ENCODE results near the gene CYTH1.
"Not testable (repeated sequence)": the region's sequence is repeated elsewhere in the genome, so short reads cannot be mapped to it uniquely, and the experiment has no call there.

The CYTH1 gene

GRCh38 chr17:78753316-78754250 lies 28.5 kb downstream of the CYTH1 start:
- DNase-seq, result no peak

DNA sequence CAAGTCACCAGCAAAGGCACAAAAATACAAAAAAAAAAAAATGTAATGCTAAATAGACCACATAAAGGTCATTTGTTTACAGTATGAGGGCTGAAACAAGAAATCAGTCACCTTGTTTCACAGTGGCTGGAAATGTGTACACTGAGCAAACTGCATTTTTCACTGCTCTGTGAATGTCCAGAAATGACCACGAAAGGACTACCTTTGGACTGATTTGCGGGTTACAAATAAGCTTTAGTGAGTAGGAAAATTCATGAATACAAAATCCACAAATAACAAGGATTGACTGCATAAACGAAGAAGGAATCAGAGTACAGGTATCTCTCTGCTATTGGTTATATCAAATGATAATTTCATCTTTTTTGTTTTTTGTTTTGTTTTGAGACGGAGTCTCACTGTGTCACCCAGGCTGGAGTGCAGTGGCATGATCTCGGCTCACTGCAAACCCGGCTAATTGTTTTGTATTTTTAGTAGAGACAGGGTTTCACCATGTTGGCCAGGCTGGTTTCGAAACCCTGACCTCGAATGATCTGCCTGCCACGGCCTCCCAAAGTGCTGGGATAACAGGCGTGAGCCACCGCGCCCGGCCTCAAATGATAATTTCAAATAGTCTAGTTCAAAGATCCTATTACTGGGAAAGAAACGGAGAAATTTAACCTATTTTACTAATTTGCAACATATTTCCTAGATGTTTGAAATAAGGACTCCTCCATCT lies 30.5 kb downstream of the CYTH1 start:
- no peak for DNase-seq

DNA sequence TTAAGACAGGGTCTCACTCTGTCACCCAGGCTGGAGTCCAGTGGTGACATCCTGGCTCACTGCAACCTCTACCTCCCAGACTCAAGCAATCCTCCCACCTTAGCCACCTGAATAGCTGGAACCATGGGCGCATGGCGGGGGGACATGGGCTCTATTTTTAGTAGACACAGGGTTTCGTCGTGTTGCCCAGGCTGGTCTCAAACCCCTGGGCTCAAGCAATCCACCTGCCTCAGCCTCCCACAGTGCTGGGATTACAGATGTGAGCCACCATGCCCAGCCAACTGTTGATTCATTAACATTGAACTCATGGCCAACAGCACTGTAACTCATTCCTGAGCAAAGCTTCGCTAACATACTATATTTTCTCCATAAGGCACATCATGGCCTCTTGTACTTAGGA lies 31.1 kb downstream of the CYTH1 start:
- not testable (repeated sequence) for DNase-seq

DNA sequence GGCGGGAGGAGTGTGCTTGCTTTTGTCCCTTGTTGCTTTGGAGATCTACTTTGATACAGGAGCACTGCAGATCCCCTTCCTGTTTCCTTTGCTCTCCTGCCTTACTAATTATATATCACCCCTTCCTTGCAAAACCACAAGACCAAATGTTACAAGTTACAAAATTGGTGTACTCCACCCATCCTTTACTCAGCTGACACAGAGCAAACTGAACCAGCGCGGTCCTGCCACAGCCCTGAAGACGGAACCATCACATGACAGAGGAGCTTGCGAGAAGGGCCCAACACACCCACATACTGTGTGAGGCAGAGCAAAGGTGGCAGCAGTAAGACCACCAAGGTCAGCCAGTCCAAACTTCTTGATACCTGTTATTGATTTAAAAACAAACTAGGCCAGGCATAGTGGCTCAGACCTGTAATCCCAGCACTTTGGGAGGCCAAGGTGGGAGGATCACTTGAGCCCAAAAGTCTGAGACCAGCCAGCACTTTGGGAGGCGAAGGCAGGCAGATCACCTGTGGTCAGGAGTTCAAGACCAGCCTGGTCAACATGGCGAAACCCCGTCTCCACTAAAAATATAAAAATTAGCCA lies 33.2 kb downstream of the CYTH1 start:
- no peak for DNase-seq

GRCh38 chr17:78748048-78748729 lies 33.9 kb downstream of the CYTH1 start:
- DNase-seq, result no peak

GRCh38 chr17:78747488-78747887 lies 34.6 kb downstream of the CYTH1 start:
- no peak for DNase-seq

GRCh38 chr17:78746949-78747269 lies 35.2 kb downstream of the CYTH1 start:
- no peak for DNase-seq

DNA sequence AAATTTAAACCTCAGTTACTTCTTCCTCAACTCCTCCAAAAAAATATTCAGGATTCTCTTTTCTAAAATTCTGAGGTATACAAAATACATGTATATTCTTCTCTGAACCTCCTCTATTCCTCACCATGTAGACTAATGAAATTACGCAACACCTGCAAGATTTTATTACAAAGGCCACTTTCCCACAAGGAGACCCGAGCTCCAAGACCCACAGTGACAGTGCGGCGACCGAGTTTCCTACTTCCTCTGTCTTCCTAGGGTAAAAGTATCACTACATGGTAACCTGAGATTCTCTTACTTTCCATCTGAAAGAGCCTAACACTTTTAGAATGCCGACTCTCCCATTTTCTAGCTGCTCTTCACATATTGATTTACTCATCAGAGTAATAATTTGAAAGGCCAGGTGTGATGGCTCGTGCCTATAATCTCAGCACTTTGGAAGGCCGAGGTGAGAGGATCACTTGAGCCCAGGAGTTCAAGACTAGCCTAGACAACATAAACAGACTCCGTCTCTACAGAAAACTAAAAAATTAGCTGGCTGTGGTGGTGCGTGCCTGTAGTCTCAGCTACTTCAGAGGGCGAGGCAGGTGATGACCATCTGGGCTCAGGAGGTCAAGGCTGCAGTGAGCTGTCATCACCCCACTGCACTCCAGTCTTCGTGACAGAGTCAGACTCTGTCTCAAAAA lies 35.7 kb downstream of the CYTH1 start:
- DNase-seq, result no peak

- peak; percentile 50 for DNase-seq
Measured at GRCh38 chr17:78745407-78746088, 36.5 kb downstream of the CYTH1 start.

GRCh38 chr17:78742901-78743300 lies 39.2 kb downstream of the CYTH1 start:
- DNase-seq, result no peak

- no peak for DNase-seq
Measured at GRCh38 chr17:78741644-78742284, 40.3 kb downstream of the CYTH1 start.

- no peak for DNase-seq
Measured at GRCh38 chr17:78739331-78739931, 42.6 kb downstream of the CYTH1 start.

GRCh38 chr17:78738698-78739097 lies 43.4 kb downstream of the CYTH1 start:
- DNase-seq, result no peak

- DNase-seq, result no peak
Measured at GRCh38 chr17:78738278-78738677, 43.8 kb downstream of the CYTH1 start.

GRCh38 chr17:78737332-78737731 lies 44.7 kb downstream of the CYTH1 start:
- DNase-seq, result peak; percentile 52

DNA sequence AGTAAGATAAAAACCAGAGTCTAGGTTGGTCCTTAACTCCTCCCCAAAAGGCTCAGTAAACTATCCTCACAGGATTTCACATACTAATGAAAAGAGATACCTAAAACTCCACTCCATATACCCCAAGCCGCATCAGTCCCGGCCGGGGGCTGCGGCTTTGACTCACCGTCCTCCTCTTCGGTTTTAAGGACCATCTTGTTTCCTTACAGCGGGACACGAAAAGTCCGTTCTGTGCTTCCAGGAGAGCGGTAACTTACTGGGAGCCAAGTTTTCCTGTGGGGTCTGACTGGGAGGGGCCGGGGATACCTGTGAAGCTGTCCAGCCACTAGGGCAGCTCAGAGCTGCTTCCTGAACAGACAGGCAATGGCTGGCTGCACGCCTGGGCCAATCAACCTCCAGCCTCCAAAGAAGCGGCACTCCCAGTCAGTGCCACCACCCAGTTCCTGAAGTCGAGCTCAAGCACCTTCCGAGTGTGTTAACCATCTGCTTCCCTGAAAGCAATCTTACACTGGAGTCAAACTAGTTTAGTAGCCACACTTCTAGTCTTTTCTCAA lies 45.5 kb downstream of the CYTH1 start:
- no peak for DNase-seq

GRCh38 chr17:78735832-78736525 lies 46.1 kb downstream of the CYTH1 start:
- DNase-seq, result no peak

GRCh38 chr17:78734793-78735641 lies 47.1 kb downstream of the CYTH1 start:
- DNase-seq, result no peak

DNA sequence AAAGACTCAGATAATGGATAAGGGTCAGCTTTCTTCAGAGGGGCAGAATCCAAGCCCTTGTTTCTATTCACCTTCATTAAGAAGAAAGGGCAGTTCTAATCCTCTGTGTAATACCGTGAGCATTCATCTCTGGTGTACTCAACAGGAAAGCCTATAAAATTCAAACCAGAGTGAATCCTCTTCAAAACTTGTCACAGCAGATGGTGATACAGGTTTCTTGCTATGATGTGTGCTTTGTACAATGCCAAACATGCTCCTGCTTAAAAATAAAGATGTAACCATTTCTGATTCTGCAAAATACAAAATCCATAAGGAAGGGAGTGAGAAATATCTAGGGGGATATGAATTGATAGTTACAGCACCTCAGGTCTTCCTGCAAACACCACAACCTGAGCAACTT lies 49.7 kb downstream of the CYTH1 start:
- no peak for DNase-seq

Data from amniotic stem cell (primary cell).